ENCODE data around the gene ACER2.

DNA sequence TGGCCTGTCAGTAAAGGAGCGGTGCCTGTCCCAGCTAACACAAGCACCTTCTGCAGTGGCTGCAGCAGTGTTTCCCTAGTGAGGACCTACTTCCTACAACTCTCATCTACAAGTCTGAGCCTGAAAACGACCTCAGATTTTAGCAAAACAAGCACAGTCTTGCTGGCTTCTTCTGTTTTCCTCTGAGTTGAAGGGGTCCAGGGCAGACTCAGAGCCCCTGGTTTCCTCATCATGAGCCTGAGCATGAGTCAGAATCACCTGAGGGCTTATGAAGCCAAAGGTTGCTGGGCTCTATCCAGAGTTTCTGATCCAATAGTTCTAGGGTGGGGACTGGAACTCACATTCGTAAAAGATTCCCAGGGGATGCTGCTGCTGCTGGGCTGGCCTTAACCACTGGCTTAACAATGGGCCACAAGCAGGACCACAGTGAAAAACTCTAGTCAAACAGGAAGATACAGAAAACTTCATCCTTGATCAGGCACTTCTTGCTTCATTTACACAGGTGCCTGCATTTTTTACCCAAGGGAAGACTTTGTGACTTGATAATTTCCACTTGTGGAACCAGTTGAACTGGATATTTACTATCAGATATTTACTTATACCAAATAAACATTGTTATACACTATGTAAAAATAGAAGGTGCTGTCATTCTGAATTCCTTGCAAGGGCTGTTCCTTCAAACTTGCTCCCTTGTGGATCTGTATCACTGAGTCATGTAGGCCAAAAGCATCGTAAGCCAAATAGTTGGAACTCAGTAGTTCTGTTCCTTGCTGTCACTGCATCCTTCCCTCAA is 4.3 kb upstream of the ACER2 start:
- TF ChIP-seq CTCF (IDR thresholded peaks at IDR 0.05) (no peak), ZFX (IDR thresholded peaks at IDR 0.05; ENCODE audit: borderline replicate concordance) (no peak)

Data from 22Rv1 (cell line).